ENCODE data around the gene RALY.

Gene RALY

DNA sequence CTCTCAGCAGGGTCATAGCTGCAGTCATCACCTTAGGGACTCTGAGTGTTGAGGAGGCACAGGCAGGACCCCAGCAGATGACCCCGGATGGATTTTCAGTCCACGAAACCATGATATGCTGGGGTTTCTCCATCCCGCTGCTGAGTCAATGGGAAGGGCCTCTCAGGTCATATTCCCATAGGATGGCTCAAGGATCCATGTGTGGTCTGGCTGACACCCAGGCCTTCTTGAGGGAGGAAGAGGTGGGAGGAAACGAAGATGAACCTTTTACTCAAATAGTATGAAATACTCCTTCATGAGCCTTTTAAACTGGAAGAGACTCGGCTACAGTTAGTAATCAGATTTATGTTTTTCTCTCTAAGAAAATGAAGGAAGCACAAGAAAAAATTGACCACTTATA, 10.3 kb upstream of the RALY start:
- H3K4me3 ChIP-seq (ENCODE audit: control insufficient read depth, low read depth, low read length), result no peak overlapping the region
- peak; percentile 76 for DNase-seq (ENCODE audit: low read depth)
- TF ChIP-seq, protein P1, sequence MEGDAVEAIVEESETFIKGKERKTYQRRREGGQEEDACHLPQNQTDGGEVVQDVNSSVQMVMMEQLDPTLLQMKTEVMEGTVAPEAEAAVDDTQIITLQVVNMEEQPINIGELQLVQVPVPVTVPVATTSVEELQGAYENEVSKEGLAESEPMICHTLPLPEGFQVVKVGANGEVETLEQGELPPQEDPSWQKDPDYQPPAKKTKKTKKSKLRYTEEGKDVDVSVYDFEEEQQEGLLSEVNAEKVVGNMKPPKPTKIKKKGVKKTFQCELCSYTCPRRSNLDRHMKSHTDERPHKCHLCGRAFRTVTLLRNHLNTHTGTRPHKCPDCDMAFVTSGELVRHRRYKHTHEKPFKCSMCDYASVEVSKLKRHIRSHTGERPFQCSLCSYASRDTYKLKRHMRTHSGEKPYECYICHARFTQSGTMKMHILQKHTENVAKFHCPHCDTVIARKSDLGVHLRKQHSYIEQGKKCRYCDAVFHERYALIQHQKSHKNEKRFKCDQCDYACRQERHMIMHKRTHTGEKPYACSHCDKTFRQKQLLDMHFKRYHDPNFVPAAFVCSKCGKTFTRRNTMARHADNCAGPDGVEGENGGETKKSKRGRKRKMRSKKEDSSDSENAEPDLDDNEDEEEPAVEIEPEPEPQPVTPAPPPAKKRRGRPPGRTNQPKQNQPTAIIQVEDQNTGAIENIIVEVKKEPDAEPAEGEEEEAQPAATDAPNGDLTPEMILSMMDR (conservative IDR thresholded peaks at IDR 0.05; ENCODE audit: control insufficient read depth, insufficient read depth, low read depth, low read length), result no peak

GRCh38 chr20:33984182-33984719, 9.5 kb upstream of the RALY start:
- no peak for DNase-seq (ENCODE audit: low read depth)
- TF ChIP-seq, protein P1 (conservative IDR thresholded peaks at IDR 0.05; ENCODE audit: control insufficient read depth, insufficient read depth, low read depth, low read length), result no peak
- H3K4me3 ChIP-seq (ENCODE audit: control insufficient read depth, low read depth, low read length), result no peak overlapping the region

DNA sequence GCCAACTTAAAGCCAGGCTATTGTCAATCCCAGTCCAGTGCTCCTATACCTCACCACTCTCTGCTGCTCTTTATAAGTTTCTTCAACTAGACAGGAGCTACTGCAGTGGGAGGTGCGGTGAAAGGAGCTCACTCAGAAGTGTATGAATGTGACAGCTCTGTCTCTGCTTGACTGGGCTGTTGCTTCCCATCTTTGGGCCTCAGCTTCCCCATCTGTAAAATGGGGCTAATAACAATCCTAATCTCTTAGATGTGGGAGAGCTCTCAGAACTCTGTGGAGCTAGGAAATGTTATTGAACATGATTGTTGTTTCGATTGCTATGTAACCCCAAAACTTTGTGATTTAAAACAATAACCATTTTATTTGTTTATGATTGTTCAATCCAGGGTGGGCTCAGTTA, 8.4 kb upstream of the RALY start:
- DNase-seq (ENCODE audit: low read depth), result no peak
- no peak overlapping the region for H3K4me3 ChIP-seq (ENCODE audit: control insufficient read depth, low read depth, low read length)
- TF ChIP-seq, protein P1 (conservative IDR thresholded peaks at IDR 0.05; ENCODE audit: control insufficient read depth, insufficient read depth, low read depth, low read length), result no peak

DNA sequence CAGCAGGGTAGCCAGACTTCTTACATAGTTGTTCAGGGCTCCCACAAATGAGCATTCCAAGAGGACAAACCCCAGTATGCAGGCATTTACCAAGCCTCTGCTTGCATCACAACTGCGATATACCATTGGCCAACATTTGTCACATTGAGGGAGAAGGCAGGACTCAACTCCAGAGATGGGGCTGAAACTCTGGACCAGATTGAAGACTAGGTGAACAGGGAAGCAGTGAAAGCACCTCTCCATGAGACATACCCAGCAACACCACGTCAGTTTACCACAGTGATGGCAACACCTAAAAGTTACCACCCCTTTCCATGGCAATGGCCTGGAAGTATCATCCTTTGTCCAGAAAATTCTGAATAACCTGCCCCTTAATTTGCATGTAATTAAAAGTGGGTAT, 7.9 kb upstream of the RALY start:
- TF ChIP-seq, protein P1 (conservative IDR thresholded peaks at IDR 0.05; ENCODE audit: control insufficient read depth, insufficient read depth, low read depth, low read length), result no peak
- H3K4me3 ChIP-seq (ENCODE audit: control insufficient read depth, low read depth, low read length), result no peak overlapping the region
- DNase-seq (ENCODE audit: low read depth), result no peak

- TF ChIP-seq, protein P1 (conservative IDR thresholded peaks at IDR 0.05; ENCODE audit: control insufficient read depth, insufficient read depth, low read depth, low read length), result no peak
- H3K4me3 ChIP-seq (ENCODE audit: control insufficient read depth, low read depth, low read length), result no peak overlapping the region
- no peak for DNase-seq (ENCODE audit: low read depth)
Measured at GRCh38 chr20:33986560-33987216, 7.0 kb upstream of the RALY start.

- no peak overlapping the region for H3K4me3 ChIP-seq (ENCODE audit: control insufficient read depth, low read depth, low read length)
- TF ChIP-seq, protein P1 (conservative IDR thresholded peaks at IDR 0.05; ENCODE audit: control insufficient read depth, insufficient read depth, low read depth, low read length), result no peak
- no peak for DNase-seq (ENCODE audit: low read depth)
Measured at GRCh38 chr20:33990075-33990474, 3.6 kb upstream of the RALY start.
